Esophagus squamous epithelium (tissue), 5 donors: ENCODE measurements around the gene SUN3. TPM values are rescaled to one million over a fixed set of nuclear protein-coding genes. Genes with fewer than 3 reads are reported as not detected.

ENCODE experiments used
- DNase-seq: peaks from one replicate; lab custom pipeline; 2025; lab: John Stamatoyannopoulos, UW
- H3K27ac ChIP-seq, 4 donors: fragments of 200-600 bp; sonication (generic); one replicate each; pipeline ENCODE4 v1.5.1; 2016 to 2019; ENCODE audit warnings: mild to moderate bottlenecking in 1 of 4
- H3K27me3 ChIP-seq, 4 donors: fragments of 200-600 bp; sonication (generic); 1 replicate in 3 of 4; 2 replicates in 1 of 4; pipeline versions ENCODE4 v1.5.1 to v1.6.0; 2017 to 2021; ENCODE audit warnings: antibody characterized with exemption in 1 of 4
- H3K36me3 ChIP-seq, 3 donors: fragments of 200-600 bp; sonication (generic); one replicate each; pipeline ENCODE4 v1.5.1; 2016 to 2019
- H3K4me1 ChIP-seq, 3 donors: fragments of 200-600 bp; sonication (generic); one replicate each; pipeline ENCODE4 v1.5.1; 2017 to 2019
- H3K4me3 ChIP-seq, 4 donors: fragments of 200-600 bp; sonication (generic); 1 replicate in 3 of 4; 2 replicates in 1 of 4; pipeline ENCODE4 v1.5.1; 2016 to 2019; ENCODE audit warnings: mild to moderate bottlenecking in 2 of 4, moderate library complexity in 1 of 4
- H3K9me3 ChIP-seq, 3 donors: fragments of 200-600 bp; sonication (generic); one replicate each; pipeline ENCODE4 v1.5.1; 2016 to 2019
- CTCF ChIP-seq, 6 experiments: fragments of 450-650 bp in 4 of 6; fragments of 200-600 bp in 2 of 6; sonication (generic) in 2 of 6; IDR thresholded peaks; one replicate each; pipeline ENCODE4 v1.5.1; 2016 to 2019; ENCODE audit warnings: antibody characterized with exemption in 6 of 6, mild to moderate bottlenecking in 4 of 6, moderate library complexity in 4 of 6
- POLR2A ChIP-seq, 4 donors: fragments of 450-650 bp; IDR thresholded peaks; one replicate each; pipeline ENCODE4 v1.6.1; 2017; ENCODE audit warnings: antibody characterized with exemption in 4 of 4, mild to moderate bottlenecking in 4 of 4, moderate library complexity in 3 of 4
- WGBS, 2 donors: methylation state at CpG; one replicate each; pipeline ENCODE4 v1.1.5; 2018; 5-methylcytosine and 5-hydroxymethylcytosine counted together
- intact Hi-C: fragments of 100-400 bp; cut with DNase I; formaldehyde crosslinking; loops from one replicate; pipeline ENCODE4 v1.15.0; 2022
- total RNA-seq, 4 donors: library from RNA; depleted of rRNA; stranded (reverse); fragments of >200 nt; gene quantifications; one replicate each; pipeline ENCODE4 v1.1.0, GENCODE V29; 2016
- donor health status: DM: yes; HTN: yes; CAD: no.

Gene SUN3
- total RNA-seq, result not detected

GRCh38 chr7:48028938-48029337 is at the start of gene SUN3:
Gene SUN3, minus strand, starts transcription at chr7:48029107. Its CDS starts 169 bp downstream, at chr7:48028938.
- no peak within 1 kb of the TSS for H3K27ac ChIP-seq
- H3K36me3 ChIP-seq, result no peaks in the 10 kb centered on the region
- H3K4me3 ChIP-seq, result no peak within 1 kb of the TSS
- peaks cover 0 to 54% (median 0%) of the 10 kb centered on the region in 4 donors for H3K27me3 ChIP-seq
- TF ChIP-seq POLR2A (IDR thresholded peaks at IDR 0.05) (no peak), CTCF (IDR thresholded peaks at IDR 0.05) (no peak)
- intact Hi-C loops, result no loop called here
- no peak for DNase-seq
- no peaks in the 10 kb centered on the region for H3K9me3 ChIP-seq
- 61 to 72% methylated on average over 5 to 6 of the region's 6 CpGs for WGBS, 2 donors
- no peaks in the 10 kb centered on the region for H3K4me1 ChIP-seq

GRCh38 chr7:48078470-48078869 is 49.6 kb upstream of the SUN3 start:
- TF ChIP-seq CTCF (IDR thresholded peaks at IDR 0.05) (no peak), POLR2A (IDR thresholded peaks at IDR 0.05) (no peak)
- intact Hi-C loops, result no loop called here
- no peaks in the 10 kb centered on the region for H3K27me3 ChIP-seq
- peak overlapping the region in 3 of 4 donors; percentile 23 to 78 (median 65) for H3K27ac ChIP-seq
- no peaks in the 10 kb centered on the region for H3K9me3 ChIP-seq
- no peak for DNase-seq
- H3K36me3 ChIP-seq, result no peaks in the 10 kb centered on the region
- WGBS, 2 donors, result 47 to 79% methylated on average over 2 of the region's 2 CpGs
- peaks cover 4 to 49% (median 13%) of the 10 kb centered on the region in 3 donors for H3K4me1 ChIP-seq
- no peak overlapping the region for H3K4me3 ChIP-seq

- Histone ChIP-seq H3K9me3 (no peaks in the 10 kb centered on the region), H3K4me1 (peaks cover 0 to 38% (median 6%) of the 10 kb centered on the region in 3 donors), H3K27ac (no peak overlapping the region), H3K36me3 (no peaks in the 10 kb centered on the region), H3K4me3 (no peak overlapping the region), H3K27me3 (no peaks in the 10 kb centered on the region)
- WGBS, 2 donors, result 100% methylated on average over 1 of the region's 1 CpG
- TF ChIP-seq CTCF (IDR thresholded peaks at IDR 0.05) (no peak), POLR2A (IDR thresholded peaks at IDR 0.05) (no peak)
- DNase-seq, result no peak
- intact Hi-C loops, result no loop called here
Measured at GRCh38 chr7:48077423-48077822, 48.5 kb upstream of the SUN3 start.

GRCh38 chr7:48074204-48074654 is 45.3 kb upstream of the SUN3 start:
- Histone ChIP-seq H3K4me3 (no peak overlapping the region), H3K36me3 (no peaks in the 10 kb centered on the region), H3K27ac (no peak overlapping the region), H3K4me1 (peaks cover 0 to 21% (median 0%) of the 10 kb centered on the region in 3 donors), H3K27me3 (no peaks in the 10 kb centered on the region), H3K9me3 (no peaks in the 10 kb centered on the region)
- intact Hi-C loops, result no loop called here
- DNase-seq, result no peak
- no peak for TF ChIP-seq CTCF (IDR thresholded peaks at IDR 0.05)
- TF ChIP-seq POLR2A (IDR thresholded peaks at IDR 0.05), result no peak

GRCh38 chr7:48067475-48067874 is 38.6 kb upstream of the SUN3 start:
- no peak overlapping the region for H3K4me3 ChIP-seq
- no peaks in the 10 kb centered on the region for H3K4me1 ChIP-seq
- H3K27ac ChIP-seq, result no peak overlapping the region
- no peaks in the 10 kb centered on the region for H3K27me3 ChIP-seq
- TF ChIP-seq CTCF (IDR thresholded peaks at IDR 0.05) (no peak), POLR2A (IDR thresholded peaks at IDR 0.05) (no peak)
- no peaks in the 10 kb centered on the region for H3K9me3 ChIP-seq
- H3K36me3 ChIP-seq, result no peaks in the 10 kb centered on the region
- 66 to 77% methylated on average over 2 of the region's 2 CpGs for WGBS, 2 donors
- intact Hi-C loops, result no loop called here
- DNase-seq, result no peak
